ENCODE data around the gene SPOCK2. TPM values are rescaled to one million over a fixed set of nuclear protein-coding genes. Genes with fewer than 3 reads are reported as not detected.

SPOCK2 gene
- total and polyA plus RNA-seq, 5 donors: 4.9 to 12.8 (median 7.8) TPM

DNA sequence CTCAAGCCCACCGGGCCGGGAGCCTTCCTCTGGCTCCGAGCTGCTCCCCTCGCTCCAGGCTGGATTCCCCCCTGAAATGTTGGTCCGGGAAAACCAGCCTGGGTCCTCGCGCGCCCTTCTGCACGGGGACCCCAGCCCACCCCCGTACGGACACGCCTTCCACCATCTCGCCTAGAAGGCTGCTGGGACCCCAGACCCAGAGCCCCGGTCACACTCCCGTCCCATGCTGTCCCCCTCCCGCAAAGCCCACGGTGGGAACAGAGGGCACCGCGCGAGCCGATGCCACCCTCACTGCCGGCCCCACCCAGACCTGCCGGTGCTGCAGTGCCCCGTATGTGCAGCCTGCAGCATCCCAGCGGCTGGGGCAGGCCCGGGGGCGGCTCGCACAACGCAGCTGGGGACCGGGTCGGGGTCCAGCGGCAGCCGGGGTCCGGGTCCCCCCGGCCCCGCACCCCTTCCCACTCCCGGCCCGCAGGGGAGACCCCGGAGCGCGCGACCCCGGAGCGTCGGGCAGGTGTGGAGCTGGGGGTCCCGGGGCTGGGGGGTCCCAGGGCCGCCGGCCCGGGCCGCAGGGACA is 871 bp downstream of the SPOCK2 start:
- intact Hi-C loops (cut with DNase I): no loop called here
- Histone ChIP-seq H3K4me3 (ENCODE audit: low read length) (peak overlapping the region; percentile 73), H3K27ac (ENCODE audit: low read length) (peak overlapping the region; percentile 9), H3K9me3 (ENCODE audit: control insufficient read depth, low read length) (no peaks in the 10 kb centered on the region), H3K4me1 (ENCODE audit: control insufficient read depth, insufficient read depth, low read length) (no peaks in the 10 kb centered on the region), H3K27me3 (ENCODE audit: control insufficient read depth, insufficient read depth) (no peaks in the 10 kb centered on the region)
- DNase-seq (no peak), ATAC-seq (peak; percentile 16 to 28)
- 6% methylated on average over 50 of the region's 50 CpGs for WGBS

GRCh38 chr10:72086466-72087391 is 1.6 kb downstream of the SPOCK2 start:
- DNase-seq: peak in 2 of 3 donors; percentile 76 to 81

DNA sequence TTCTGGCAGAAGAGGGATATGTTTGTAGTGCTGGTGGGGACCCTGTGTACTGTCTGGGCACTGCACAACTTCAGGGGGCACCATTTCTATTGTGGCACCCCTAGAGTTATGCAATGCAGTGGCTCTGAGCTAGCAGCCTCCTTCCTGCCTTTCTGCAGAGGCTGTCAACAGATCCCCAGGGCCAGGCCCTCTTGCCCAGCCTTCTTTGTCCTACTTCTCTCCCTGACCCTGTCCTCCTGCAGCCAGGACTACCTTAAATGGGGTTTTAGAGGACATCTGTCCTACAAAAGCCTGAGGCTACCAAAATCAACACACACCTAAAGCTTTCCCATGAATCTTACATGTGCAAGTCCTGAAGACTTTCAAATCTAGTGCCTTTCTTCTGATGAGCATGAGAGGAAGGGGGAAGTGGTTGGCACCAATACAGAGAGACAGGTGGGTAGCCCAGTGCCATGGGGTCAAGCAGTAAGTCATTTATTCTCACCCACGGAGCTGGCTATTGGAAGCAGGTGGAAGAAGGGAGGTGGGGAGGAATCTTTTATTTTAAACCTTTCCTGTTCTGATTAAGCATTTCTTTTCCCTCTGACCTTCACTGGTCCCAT is 2.4 kb downstream of the SPOCK2 start:
- no peaks in the 10 kb centered on the region for H3K4me1 ChIP-seq (ENCODE audit: control insufficient read depth, insufficient read depth, low read length)
- no peaks in the 10 kb centered on the region for H3K9me3 ChIP-seq (ENCODE audit: control insufficient read depth, low read length)
- H3K4me3 ChIP-seq (ENCODE audit: low read length): no peak overlapping the region
- no peak overlapping the region for H3K27ac ChIP-seq (ENCODE audit: low read length)
- 81% methylated on average over 1 of the region's 1 CpG for WGBS
- ATAC-seq (no peak), DNase-seq (no peak)
- intact Hi-C loops (cut with DNase I): no loop called here
- no peaks in the 10 kb centered on the region for H3K27me3 ChIP-seq (ENCODE audit: control insufficient read depth, insufficient read depth)

More at GRCh38 chr10:72086466-72087391, 1.6 kb downstream of the SPOCK2 start:
- Histone ChIP-seq H3K27ac (ENCODE audit: low read length) (no peak overlapping the region), H3K4me3 (ENCODE audit: low read length) (peak overlapping the region; percentile 73), H3K4me1 (ENCODE audit: control insufficient read depth, insufficient read depth, low read length) (no peaks in the 10 kb centered on the region), H3K27me3 (ENCODE audit: control insufficient read depth, insufficient read depth) (no peaks in the 10 kb centered on the region), H3K9me3 (ENCODE audit: control insufficient read depth, low read length) (no peaks in the 10 kb centered on the region)
- ATAC-seq: peak; percentile 26 to 45
- intact Hi-C loops (cut with DNase I): no loop called here
- 52% methylated on average over 61 of the region's 61 CpGs for WGBS

DNA sequence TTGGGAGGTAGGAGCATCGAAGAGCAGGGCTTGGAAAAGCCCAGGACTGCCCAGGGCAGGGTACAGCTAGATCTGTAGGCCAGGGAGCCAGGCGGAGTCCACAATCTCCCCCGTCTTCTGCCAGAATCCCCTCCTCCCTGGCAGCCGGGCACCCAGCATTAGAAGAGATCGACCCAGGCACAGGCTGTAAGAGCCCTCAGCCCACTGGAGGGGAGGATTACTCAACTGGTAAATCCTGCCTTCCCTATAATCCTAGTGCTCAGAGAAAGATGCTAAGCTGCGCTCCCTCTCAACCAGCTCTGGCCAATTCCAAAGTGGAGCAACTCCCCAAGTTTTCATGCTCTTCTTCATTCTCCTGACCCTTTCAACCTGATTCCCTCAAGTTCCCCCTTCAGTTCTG is 3.2 kb downstream of the SPOCK2 start:
- intact Hi-C loops (cut with DNase I): no loop called here
- H3K9me3 ChIP-seq (ENCODE audit: control insufficient read depth, low read length): no peaks in the 10 kb centered on the region
- no peaks in the 10 kb centered on the region for H3K27me3 ChIP-seq (ENCODE audit: control insufficient read depth, insufficient read depth)
- ATAC-seq (no peak), DNase-seq (peak in 1 of 3 donors; percentile 39)
- H3K27ac ChIP-seq (ENCODE audit: low read length): no peak overlapping the region
- 95% methylated on average over 6 of the region's 6 CpGs for WGBS
- H3K4me1 ChIP-seq (ENCODE audit: control insufficient read depth, insufficient read depth, low read length): no peaks in the 10 kb centered on the region
- H3K4me3 ChIP-seq (ENCODE audit: low read length): no peak overlapping the region

GRCh38 chr10:72083790-72084459 is 4.4 kb downstream of the SPOCK2 start:
- no peak for ATAC-seq
- peak in 2 of 3 donors; percentile 4 to 55 for DNase-seq

GRCh38 chr10:72082856-72083789 is 5.2 kb downstream of the SPOCK2 start:
- H3K4me3 ChIP-seq (ENCODE audit: low read length): no peak overlapping the region
- H3K9me3 ChIP-seq (ENCODE audit: control insufficient read depth, low read length): no peaks in the 10 kb centered on the region
- no peaks in the 10 kb centered on the region for H3K27me3 ChIP-seq (ENCODE audit: control insufficient read depth, insufficient read depth)
- ATAC-seq: no peak
- 88% methylated on average over 6 of the region's 6 CpGs for WGBS
- intact Hi-C loops (cut with DNase I): no loop called here
- H3K4me1 ChIP-seq (ENCODE audit: control insufficient read depth, insufficient read depth, low read length): no peaks in the 10 kb centered on the region
- DNase-seq: peak in 1 of 3 donors; percentile 23
- no peak overlapping the region for H3K27ac ChIP-seq (ENCODE audit: low read length)

More at GRCh38 chr10:72083790-72084459, 4.4 kb downstream of the SPOCK2 start:
- no peaks in the 10 kb centered on the region for H3K27me3 ChIP-seq (ENCODE audit: control insufficient read depth, insufficient read depth)
- no peaks in the 10 kb centered on the region for H3K9me3 ChIP-seq (ENCODE audit: control insufficient read depth, low read length)
- WGBS: 94% methylated on average over 16 of the region's 16 CpGs
- intact Hi-C loops (cut with DNase I): no loop called here
- H3K27ac ChIP-seq (ENCODE audit: low read length): no peak overlapping the region
- H3K4me3 ChIP-seq (ENCODE audit: low read length): no peak overlapping the region
- no peaks in the 10 kb centered on the region for H3K4me1 ChIP-seq (ENCODE audit: control insufficient read depth, insufficient read depth, low read length)

- H3K27me3 ChIP-seq (ENCODE audit: control insufficient read depth, insufficient read depth): no peaks in the 10 kb centered on the region
- DNase-seq (peak in 2 of 3 donors; percentile 29), ATAC-seq (no peak)
- 81% methylated on average over 14 of the region's 14 CpGs for WGBS
- no peaks in the 10 kb centered on the region for H3K4me1 ChIP-seq (ENCODE audit: control insufficient read depth, insufficient read depth, low read length)
- intact Hi-C loops (cut with DNase I): no loop called here
- H3K4me3 ChIP-seq (ENCODE audit: low read length): no peak overlapping the region
- no peaks in the 10 kb centered on the region for H3K9me3 ChIP-seq (ENCODE audit: control insufficient read depth, low read length)
- H3K27ac ChIP-seq (ENCODE audit: low read length): no peak overlapping the region
Measured at GRCh38 chr10:72081772-72082590, 6.4 kb downstream of the SPOCK2 start.

- WGBS: 92% methylated on average over 9 of the region's 9 CpGs
Measured at GRCh38 chr10:72081210-72081609, 7.1 kb downstream of the SPOCK2 start.

DNA sequence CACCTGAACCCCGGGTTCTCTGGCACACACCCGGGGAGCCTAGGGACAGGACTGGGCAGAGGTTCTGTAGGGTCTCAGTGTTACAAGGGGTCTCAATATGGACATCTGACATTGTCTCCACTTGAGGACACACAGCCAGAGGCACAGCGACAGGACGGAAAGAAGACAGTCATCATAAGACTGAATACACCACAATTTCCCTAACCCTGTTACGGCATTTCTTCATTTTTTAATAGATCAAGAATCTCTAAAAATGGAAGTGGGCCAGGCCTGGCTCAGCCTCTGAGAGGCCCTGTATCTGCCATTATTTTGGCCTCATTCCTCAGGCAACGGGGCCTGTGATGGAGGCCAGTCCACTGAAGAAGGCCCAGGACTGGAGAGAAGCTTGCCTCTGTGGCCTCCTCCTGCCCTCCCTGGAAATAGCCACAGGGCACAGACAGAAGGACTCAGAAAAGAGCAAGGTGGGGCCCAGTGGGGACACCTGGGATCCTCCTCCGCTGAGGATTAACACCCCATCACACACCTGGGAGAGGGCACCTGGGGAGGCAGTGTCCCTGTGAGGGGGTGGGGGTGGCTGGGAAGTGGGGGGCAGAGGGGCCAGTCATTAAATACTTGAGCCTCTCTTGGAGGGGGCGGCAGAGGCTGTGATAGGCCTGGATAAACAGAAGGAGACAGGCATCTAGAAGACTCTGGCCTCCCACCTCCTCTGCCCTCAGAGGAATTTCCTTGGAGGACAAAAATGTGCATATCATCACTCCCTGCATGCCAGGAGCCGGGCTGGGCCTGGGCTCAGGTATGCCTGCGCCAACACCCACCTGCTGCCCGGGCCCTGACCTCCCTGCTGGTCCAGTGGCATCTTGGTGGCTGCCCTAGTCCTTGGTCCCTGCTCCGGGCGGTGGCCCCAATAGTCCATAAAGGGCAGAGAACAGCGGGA is 8.0 kb downstream of the SPOCK2 start:
- Histone ChIP-seq H3K4me3 (ENCODE audit: low read length) (no peak overlapping the region), H3K4me1 (ENCODE audit: control insufficient read depth, insufficient read depth, low read length) (no peaks in the 10 kb centered on the region), H3K9me3 (ENCODE audit: control insufficient read depth, low read length) (no peaks in the 10 kb centered on the region), H3K27me3 (ENCODE audit: control insufficient read depth, insufficient read depth) (no peaks in the 10 kb centered on the region), H3K27ac (ENCODE audit: low read length) (no peak overlapping the region)
- DNase-seq (peak in 2 of 3 donors; percentile 23 to 38), ATAC-seq (no peak)
- 81% methylated on average over 14 of the region's 14 CpGs for WGBS
- intact Hi-C loops (cut with DNase I): no loop called here

More at GRCh38 chr10:72081210-72081609, 7.1 kb downstream of the SPOCK2 start:
- DNase-seq (peak in 2 of 3 donors; percentile 16 to 22), ATAC-seq (no peak)
- intact Hi-C loops (cut with DNase I): no loop called here
- H3K9me3 ChIP-seq (ENCODE audit: control insufficient read depth, low read length): no peaks in the 10 kb centered on the region
- H3K27me3 ChIP-seq (ENCODE audit: control insufficient read depth, insufficient read depth): no peaks in the 10 kb centered on the region
- no peak overlapping the region for H3K27ac ChIP-seq (ENCODE audit: low read length)
- H3K4me3 ChIP-seq (ENCODE audit: low read length): no peak overlapping the region
- no peaks in the 10 kb centered on the region for H3K4me1 ChIP-seq (ENCODE audit: control insufficient read depth, insufficient read depth, low read length)
